Trophoblast cell (in vitro differentiated cells and primary cell): ENCODE measurements around the gene YY1.

Experiments used
- DNase-seq, 2 donors: peaks; one replicate each; pipeline ENCODE4 v3.0.0-alpha.2; 2016
- H2AFZ ChIP-seq: 2 replicates; pipeline ENCODE4 v1.6.1; 2013; ENCODE audit warnings: low read length, moderate library complexity, mild to moderate bottlenecking; ENCODE audit not compliant: insufficient read depth, poor library complexity
- H2AK5ac ChIP-seq: 2 replicates; pipeline ENCODE4 v1.6.1; 2013; ENCODE audit warnings: mild to moderate bottlenecking, low read length
- H2BK120ac ChIP-seq: 2 replicates; pipeline ENCODE4 v1.6.1; 2013; ENCODE audit warnings: low read length, mild to moderate bottlenecking, moderate library complexity; ENCODE audit not compliant: insufficient read depth, poor library complexity
- H2BK12ac ChIP-seq: 2 replicates; pipeline ENCODE4 v1.6.1; 2013; ENCODE audit warnings: mild to moderate bottlenecking, low read length, moderate library complexity
- H2BK5ac ChIP-seq: 2 replicates; pipeline ENCODE4 v1.6.1; 2013; ENCODE audit warnings: low read length, low read depth, moderate library complexity, mild to moderate bottlenecking; ENCODE audit not compliant: poor library complexity
- H3K14ac ChIP-seq: 2 replicates; pipeline ENCODE4 v1.6.1; 2013; ENCODE audit warnings: mild to moderate bottlenecking, low read length
- H3K18ac ChIP-seq: 2 replicates; pipeline ENCODE4 v1.6.1; 2013; ENCODE audit warnings: mild to moderate bottlenecking, low read length
- H3K23ac ChIP-seq: 2 replicates; pipeline ENCODE4 v1.6.1; 2013; ENCODE audit warnings: low read length
- H3K27ac ChIP-seq: 2 replicates; pipeline ENCODE4 v1.5.1; 2013; ENCODE audit warnings: low read depth, mild to moderate bottlenecking, inconsistent platforms, low read length, moderate library complexity
- H3K27me3 ChIP-seq: 2 replicates; pipeline ENCODE4 v1.6.1; 2013; ENCODE audit warnings: inconsistent platforms, mild to moderate bottlenecking, low read length, moderate library complexity; ENCODE audit not compliant: insufficient read depth
- H3K36me3 ChIP-seq, 2 experiments: 1 replicate in 1 of 2; 2 replicates in 1 of 2; pipeline ENCODE4 v1.6.1; 2013; ENCODE audit warnings: low read length in 2 of 2, mild to moderate bottlenecking in 2 of 2, moderate library complexity in 1 of 2; ENCODE audit not compliant: insufficient read depth in 2 of 2, control insufficient read depth in 1 of 2
- H3K4ac ChIP-seq: 2 replicates; pipeline ENCODE4 v1.6.1; 2013; ENCODE audit warnings: low read depth, mild to moderate bottlenecking, low read length, moderate library complexity
- H3K4me1 ChIP-seq, 2 experiments: 1 replicate in 1 of 2; 2 replicates in 1 of 2; pipeline ENCODE4 v1.6.1; 2013; ENCODE audit warnings: low read length in 2 of 2, mild to moderate bottlenecking in 2 of 2, moderate library complexity in 1 of 2; ENCODE audit not compliant: insufficient read depth in 2 of 2, control insufficient read depth in 1 of 2
- H3K4me2 ChIP-seq: 2 replicates; pipeline ENCODE4 v1.6.1; 2013; ENCODE audit warnings: inconsistent platforms, mild to moderate bottlenecking, low read length, moderate library complexity
- H3K4me3 ChIP-seq: 2 replicates; pipeline ENCODE4 v1.5.1; 2013; ENCODE audit warnings: mild to moderate bottlenecking, low read depth, low read length, inconsistent platforms
- H3K79me1 ChIP-seq: one replicate; pipeline ENCODE4 v1.6.1; 2013; ENCODE audit warnings: low read length
- H3K79me2 ChIP-seq: 2 replicates; pipeline ENCODE4 v1.6.1; 2013; ENCODE audit warnings: low read length, mild to moderate bottlenecking; ENCODE audit not compliant: control insufficient read depth, insufficient read depth, poor library complexity
- H3K9ac ChIP-seq: 2 replicates; pipeline ENCODE4 v1.6.1; 2013; ENCODE audit warnings: mild to moderate bottlenecking, low read length
- H3K9me3 ChIP-seq: 2 replicates; pipeline ENCODE4 v1.6.1; 2013; ENCODE audit warnings: low read depth, mild to moderate bottlenecking, control low read depth, inconsistent platforms, low read length; ENCODE audit not compliant: insufficient read depth
- H4K12ac ChIP-seq: 2 replicates; pipeline ENCODE4 v1.6.1; 2013; ENCODE audit warnings: low read depth, mild to moderate bottlenecking, low read length, moderate library complexity
- H4K8ac ChIP-seq: 2 replicates; pipeline ENCODE4 v1.6.1; 2013; ENCODE audit warnings: low read depth, mild to moderate bottlenecking, low read length, moderate library complexity
- H4K91ac ChIP-seq: one replicate; pipeline ENCODE4 v1.6.1; 2013; ENCODE audit warnings: low read depth, mild to moderate bottlenecking, low read length, moderate library complexity
- WGBS: extraction: QIAGEN DNeasy Blood & Tissue Kit; methylation state at CpG from one replicate; pipeline ENCODE4 v1.1.7; 2013; ENCODE audit warnings: missing lambda C conversion rate; ENCODE audit not compliant: insufficient read length, insufficient coverage; ENCODE audit errors: extremely low coverage; 5-methylcytosine and 5-hydroxymethylcytosine counted together

Gene YY1

GRCh38 chr14:100325958-100326357 lies 87.0 kb downstream of the YY1 start:
- Histone ChIP-seq H4K8ac (no peak overlapping the region), H2AK5ac (no peak overlapping the region), H3K79me1 (no peaks in the 10 kb centered on the region), H3K27ac (no peak overlapping the region), H3K4me1 (no peaks in the 10 kb centered on the region), H3K14ac (no peak overlapping the region), H2BK5ac (no peak overlapping the region), H3K4me2 (no peak overlapping the region), H3K9me3 (peaks cover 2% of the 10 kb centered on the region), H4K91ac (no peak overlapping the region), H3K9ac (no peak overlapping the region), H3K36me3 (no peaks in the 10 kb centered on the region), H3K4me3 (no peak overlapping the region), H2BK120ac (no peak overlapping the region), H2BK12ac (no peak overlapping the region), H3K23ac (no peak overlapping the region), H2AFZ (no peak overlapping the region), H3K27me3 (no peaks in the 10 kb centered on the region), H3K18ac (no peak overlapping the region), H3K4ac (no peak overlapping the region), H3K79me2 (no peaks in the 10 kb centered on the region), H4K12ac (no peak overlapping the region)
- WGBS = no CpG with 5 or more reads among the region's 13 CpGs
- DNase-seq = no peak

GRCh38 chr14:100327128-100327527 lies 88.2 kb downstream of the YY1 start:
- Histone ChIP-seq H4K12ac (peak overlapping the region; percentile 5), H2BK12ac (no peak overlapping the region), H3K9ac (no peak overlapping the region), H3K9me3 (peaks cover 2% of the 10 kb centered on the region), H3K4ac (no peak overlapping the region), H4K91ac (no peak overlapping the region), H3K27me3 (no peaks in the 10 kb centered on the region), H3K27ac (no peak overlapping the region), H2AK5ac (no peak overlapping the region), H3K18ac (no peak overlapping the region), H4K8ac (no peak overlapping the region), H3K23ac (no peak overlapping the region), H2AFZ (no peak overlapping the region), H3K79me1 (no peaks in the 10 kb centered on the region), H3K14ac (no peak overlapping the region), H3K4me1 (no peaks in the 10 kb centered on the region), H3K4me2 (no peak overlapping the region), H2BK5ac (no peak overlapping the region), H3K79me2 (no peaks in the 10 kb centered on the region), H3K36me3 (no peaks in the 10 kb centered on the region), H3K4me3 (no peak overlapping the region), H2BK120ac (no peak overlapping the region)
- DNase-seq = no peak
- WGBS = no CpG with 5 or more reads among the region's 24 CpGs

GRCh38 chr14:100328495-100329163 lies 89.7 kb downstream of the YY1 start:
- H3K36me3 ChIP-seq = no peaks in the 10 kb centered on the region
- no peak overlapping the region for H4K91ac ChIP-seq
- H2AK5ac ChIP-seq = no peak overlapping the region
- no peak overlapping the region for H3K27ac ChIP-seq
- H3K4me3 ChIP-seq = no peak overlapping the region
- H3K18ac ChIP-seq = no peak overlapping the region
- no peak overlapping the region for H2BK5ac ChIP-seq
- H3K9ac ChIP-seq = no peak overlapping the region
- H3K4me1 ChIP-seq = no peaks in the 10 kb centered on the region
- peaks cover 3% of the 10 kb centered on the region for H3K9me3 ChIP-seq
- no peak overlapping the region for H3K4me2 ChIP-seq
- H3K14ac ChIP-seq = no peak overlapping the region
- H4K8ac ChIP-seq = no peak overlapping the region
- H2BK120ac ChIP-seq = no peak overlapping the region
- no peak overlapping the region for H2AFZ ChIP-seq
- no peaks in the 10 kb centered on the region for H3K79me2 ChIP-seq
- H2BK12ac ChIP-seq = no peak overlapping the region
- H4K12ac ChIP-seq = no peak overlapping the region
- no peak overlapping the region for H3K4ac ChIP-seq
- DNase-seq = no peak
- WGBS = no CpG with 5 or more reads among the region's 32 CpGs
- no peaks in the 10 kb centered on the region for H3K79me1 ChIP-seq
- no peaks in the 10 kb centered on the region for H3K27me3 ChIP-seq
- H3K23ac ChIP-seq = no peak overlapping the region

GRCh38 chr14:100329233-100330006 lies 90.5 kb downstream of the YY1 start:
- no peak overlapping the region for H2BK12ac ChIP-seq
- no peak overlapping the region for H3K4me2 ChIP-seq
- H4K8ac ChIP-seq = no peak overlapping the region
- H2AFZ ChIP-seq = no peak overlapping the region
- H3K9ac ChIP-seq = no peak overlapping the region
- H3K4me3 ChIP-seq = no peak overlapping the region
- H2AK5ac ChIP-seq = no peak overlapping the region
- no peak overlapping the region for H3K4ac ChIP-seq
- H4K12ac ChIP-seq = no peak overlapping the region
- no peak overlapping the region for H4K91ac ChIP-seq
- H3K23ac ChIP-seq = no peak overlapping the region
- H3K27ac ChIP-seq = no peak overlapping the region
- peaks cover 3% of the 10 kb centered on the region for H3K9me3 ChIP-seq
- H3K27me3 ChIP-seq = no peaks in the 10 kb centered on the region
- H2BK120ac ChIP-seq = no peak overlapping the region
- H2BK5ac ChIP-seq = no peak overlapping the region
- no peak overlapping the region for H3K14ac ChIP-seq
- no peak for DNase-seq
- WGBS = no CpG with 5 or more reads among the region's 36 CpGs
- no peaks in the 10 kb centered on the region for H3K4me1 ChIP-seq
- H3K18ac ChIP-seq = no peak overlapping the region
- H3K79me2 ChIP-seq = no peaks in the 10 kb centered on the region
- no peaks in the 10 kb centered on the region for H3K79me1 ChIP-seq
- H3K36me3 ChIP-seq = peaks cover 0 to under 1% of the 10 kb centered on the region in 2 experiments
